GM21390 (cell line): ENCODE measurements around the gene HES7.

Source experiments
- ATAC-seq: cut with Tn5 transposase; IDR thresholded peaks from one replicate; pipeline ENCODE4 v1.9.1; 2021; ENCODE audit not compliant: unreplicated experiment

HES7 gene

GRCh38 chr17:8143581-8144400 is 19.9 kb upstream of the HES7 start:
- ATAC-seq, result no peak

DNA sequence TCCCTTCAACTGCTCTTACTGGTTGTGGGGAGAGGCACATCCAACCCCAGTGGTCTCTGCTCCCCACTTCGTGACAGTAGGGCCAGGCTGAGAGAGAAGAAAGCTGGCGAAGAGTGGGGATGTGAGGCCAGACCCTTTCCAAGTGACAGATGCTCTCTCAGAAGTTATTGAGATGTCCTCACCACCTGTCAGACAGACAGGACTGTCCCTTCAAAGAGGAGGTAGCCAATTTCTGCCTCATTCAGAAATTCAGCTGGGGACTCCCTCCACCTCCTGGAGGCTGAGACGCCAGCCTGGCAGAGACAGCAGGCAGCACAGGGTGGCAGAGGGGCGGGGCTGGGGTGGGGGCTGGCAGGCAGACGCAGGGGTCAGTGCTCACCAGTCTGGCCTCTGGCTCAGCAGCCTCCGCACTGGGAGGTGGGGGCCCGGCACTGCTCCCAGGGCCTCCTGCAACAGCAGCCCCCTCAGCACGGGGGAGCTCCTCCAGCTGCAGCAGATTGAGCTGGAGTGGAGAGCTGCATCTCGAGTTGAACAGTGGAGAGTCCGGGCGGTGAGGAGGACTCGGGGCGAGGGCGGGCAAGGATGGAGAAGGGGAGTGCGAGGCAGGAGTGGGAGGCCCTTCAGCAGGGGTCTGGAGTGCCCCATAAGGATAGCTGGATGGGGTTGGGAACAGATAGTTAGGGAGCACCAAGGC is 19.1 kb upstream of the HES7 start:
- ATAC-seq, result no peak

GRCh38 chr17:8142158-8142886 is 18.4 kb upstream of the HES7 start:
- no peak for ATAC-seq

GRCh38 chr17:8141741-8142140 is 17.8 kb upstream of the HES7 start:
- ATAC-seq, result no peak

DNA sequence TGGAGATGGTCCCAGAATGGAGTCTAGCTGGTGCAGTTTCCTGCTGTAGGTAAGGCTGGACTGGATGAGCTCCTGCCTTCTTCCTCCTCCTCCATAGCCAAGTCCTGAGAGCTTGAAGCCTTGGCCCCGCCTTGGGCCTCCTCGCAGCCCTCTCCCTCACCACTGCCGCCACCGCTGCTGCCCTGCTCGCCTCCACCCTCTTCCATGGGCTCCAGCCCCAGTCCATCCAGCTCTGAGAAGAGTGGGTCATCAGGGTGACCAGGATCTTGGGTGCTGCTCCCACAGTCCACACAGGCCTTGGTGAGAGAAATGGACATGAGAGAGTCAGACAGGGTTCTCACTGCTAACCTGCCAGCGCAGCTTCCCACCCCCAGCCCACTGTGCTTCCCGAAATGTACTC is 17.1 kb upstream of the HES7 start:
- no peak for ATAC-seq

- no peak for ATAC-seq
Measured at GRCh38 chr17:8140065-8141029, 16.4 kb upstream of the HES7 start.

GRCh38 chr17:8138672-8139371 is 14.9 kb upstream of the HES7 start:
- peak; percentile 76 for ATAC-seq

- ATAC-seq, result no peak
Measured at GRCh38 chr17:8138374-8138671, 14.4 kb upstream of the HES7 start.

DNA sequence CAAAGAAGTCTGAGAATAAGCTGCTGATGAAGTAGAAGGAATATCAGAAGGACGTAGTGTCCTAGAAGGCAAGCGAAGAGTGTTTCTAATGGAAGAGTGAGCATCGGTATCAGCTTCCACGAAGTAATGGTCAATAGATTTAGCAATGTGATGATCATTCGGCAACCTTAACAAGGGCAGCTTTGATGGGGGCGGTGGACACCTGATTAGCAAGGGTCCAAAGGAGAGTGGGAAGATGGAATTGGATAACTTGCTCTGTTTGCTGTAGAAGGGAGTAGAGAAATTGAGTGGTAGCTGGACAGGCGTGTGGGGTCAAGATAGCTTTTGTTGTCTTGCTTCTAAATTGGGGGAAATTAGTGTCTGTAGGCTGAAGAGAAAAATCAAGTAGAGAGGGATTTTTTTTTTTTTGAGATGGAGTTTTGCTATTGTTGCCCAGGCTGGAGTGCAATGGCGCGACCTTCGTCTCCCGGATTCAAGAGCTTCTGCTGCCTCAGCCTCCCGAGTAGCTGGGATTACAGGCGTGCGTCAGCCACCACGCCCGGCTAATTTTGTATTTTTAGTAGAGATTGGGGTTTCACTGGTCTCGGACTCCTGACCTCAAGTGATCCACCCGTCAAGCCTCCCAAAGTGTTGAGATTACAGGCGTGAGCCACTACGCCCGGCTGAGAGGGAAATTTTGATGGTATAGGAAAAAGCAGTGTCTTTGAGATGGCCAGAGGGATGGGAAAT is 13.9 kb upstream of the HES7 start:
- no peak for ATAC-seq

DNA sequence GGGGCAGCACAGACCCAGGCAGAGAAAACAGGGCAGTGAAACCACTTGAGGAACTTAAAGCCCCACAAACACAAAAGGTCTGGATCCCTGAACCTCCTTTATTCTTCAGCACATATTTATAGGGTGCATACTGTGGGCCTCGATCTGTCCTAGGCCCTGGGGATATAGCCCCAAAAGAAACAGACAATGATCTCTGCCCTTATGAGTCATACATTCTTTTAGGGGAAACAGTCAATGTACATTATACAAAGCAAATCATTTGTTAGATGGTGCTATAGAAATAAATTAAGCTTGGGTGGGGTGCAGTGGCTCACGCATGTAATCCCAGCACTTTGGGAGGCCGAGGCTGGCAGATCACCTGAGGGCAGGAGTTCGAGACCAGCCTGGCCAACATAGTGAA is 10.0 kb upstream of the HES7 start:
- no peak for ATAC-seq

DNA sequence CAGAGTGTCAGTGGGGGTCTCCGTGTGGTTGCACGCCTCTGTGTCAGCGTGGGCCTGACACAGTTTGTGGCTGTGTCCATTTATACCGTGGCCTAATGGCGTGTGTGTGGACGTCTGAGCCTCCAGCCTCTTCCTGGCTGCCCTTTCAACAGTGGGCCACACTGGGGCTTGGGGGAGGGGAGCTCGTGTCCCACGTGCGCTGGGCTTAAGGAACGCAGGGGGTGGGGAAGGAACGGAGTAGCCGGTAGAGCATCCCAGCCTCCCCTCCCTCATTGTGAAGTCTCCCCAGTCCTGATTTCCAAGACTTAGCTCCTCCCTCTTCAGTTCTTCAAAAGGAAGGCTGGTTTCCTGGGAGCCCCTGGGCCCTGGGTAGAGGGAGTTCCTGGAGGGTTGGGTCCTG is 9.5 kb upstream of the HES7 start:
- ATAC-seq, result no peak

GRCh38 chr17:8131844-8132441 is 8.0 kb upstream of the HES7 start:
- no peak for ATAC-seq

- ATAC-seq, result no peak
Measured at GRCh38 chr17:8128125-8128784, 4.3 kb upstream of the HES7 start.

GRCh38 chr17:8126491-8127066 is 2.7 kb upstream of the HES7 start:
- ATAC-seq, result peak; percentile 39

- peak; percentile 4 for ATAC-seq
Measured at GRCh38 chr17:8125947-8126490, 2.1 kb upstream of the HES7 start.

DNA sequence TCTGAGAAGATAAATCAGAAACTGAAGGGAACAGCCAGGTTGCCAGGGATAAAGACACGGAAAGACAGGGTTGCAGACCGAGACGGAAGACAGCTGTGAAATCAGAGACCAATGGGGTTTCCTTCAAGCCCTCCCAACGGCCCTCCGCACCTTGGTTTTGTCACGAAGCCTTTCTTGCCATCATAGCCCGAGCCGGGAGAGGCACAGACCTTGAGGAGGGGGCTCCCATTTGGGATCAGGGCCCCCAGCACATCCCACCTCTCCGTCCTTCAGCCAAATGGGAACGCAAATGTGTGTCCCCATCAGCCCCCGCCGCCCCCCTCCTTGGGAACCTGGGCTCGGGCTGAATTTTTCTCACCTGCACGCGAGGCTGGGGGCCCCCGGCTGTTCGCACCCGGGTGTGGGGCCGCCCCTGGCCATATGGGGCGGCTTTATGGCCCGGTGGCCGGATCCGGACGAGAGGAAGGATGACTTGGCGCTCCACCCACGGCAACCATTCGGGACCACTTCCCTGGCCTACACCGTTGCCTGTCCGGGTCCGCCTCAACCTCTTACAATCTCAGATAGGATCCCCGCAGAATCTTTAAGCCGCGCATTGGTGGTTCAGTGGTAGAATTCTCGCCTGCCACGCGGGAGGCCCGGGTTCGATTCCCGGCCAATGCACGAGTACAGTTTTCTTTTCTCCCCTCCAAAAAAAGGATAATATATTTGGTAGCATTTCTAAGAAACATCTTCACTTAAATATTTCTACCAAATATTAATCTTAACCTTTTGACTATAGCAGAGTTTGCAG is 1.4 kb upstream of the HES7 start:
- no peak for ATAC-seq
